ENCODE results near the gene TMEM11.
A peak's percentile ranks its signal among the peaks of the same experiment; 100 is the strongest.

Gene TMEM11

GRCh38 chr17:21242026-21242697 is 28.2 kb upstream of the TMEM11 start:
- H3K4me3 ChIP-seq (ENCODE audit: low read depth, low read length): no peak overlapping the region
- TF ChIP-seq, protein P1, sequence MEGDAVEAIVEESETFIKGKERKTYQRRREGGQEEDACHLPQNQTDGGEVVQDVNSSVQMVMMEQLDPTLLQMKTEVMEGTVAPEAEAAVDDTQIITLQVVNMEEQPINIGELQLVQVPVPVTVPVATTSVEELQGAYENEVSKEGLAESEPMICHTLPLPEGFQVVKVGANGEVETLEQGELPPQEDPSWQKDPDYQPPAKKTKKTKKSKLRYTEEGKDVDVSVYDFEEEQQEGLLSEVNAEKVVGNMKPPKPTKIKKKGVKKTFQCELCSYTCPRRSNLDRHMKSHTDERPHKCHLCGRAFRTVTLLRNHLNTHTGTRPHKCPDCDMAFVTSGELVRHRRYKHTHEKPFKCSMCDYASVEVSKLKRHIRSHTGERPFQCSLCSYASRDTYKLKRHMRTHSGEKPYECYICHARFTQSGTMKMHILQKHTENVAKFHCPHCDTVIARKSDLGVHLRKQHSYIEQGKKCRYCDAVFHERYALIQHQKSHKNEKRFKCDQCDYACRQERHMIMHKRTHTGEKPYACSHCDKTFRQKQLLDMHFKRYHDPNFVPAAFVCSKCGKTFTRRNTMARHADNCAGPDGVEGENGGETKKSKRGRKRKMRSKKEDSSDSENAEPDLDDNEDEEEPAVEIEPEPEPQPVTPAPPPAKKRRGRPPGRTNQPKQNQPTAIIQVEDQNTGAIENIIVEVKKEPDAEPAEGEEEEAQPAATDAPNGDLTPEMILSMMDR (IDR thresholded peaks at IDR 0.05; ENCODE audit: control insufficient read depth, extremely low read depth, insufficient read depth): no peak
- DNase-seq (ENCODE audit: low read depth): no peak

- no peak for DNase-seq (ENCODE audit: low read depth)
- H3K4me3 ChIP-seq (ENCODE audit: low read depth, low read length): no peak overlapping the region
- TF ChIP-seq, protein P1 (IDR thresholded peaks at IDR 0.05; ENCODE audit: control insufficient read depth, extremely low read depth, insufficient read depth): no peak
Measured at GRCh38 chr17:21241564-21241963, 27.6 kb upstream of the TMEM11 start.

DNA sequence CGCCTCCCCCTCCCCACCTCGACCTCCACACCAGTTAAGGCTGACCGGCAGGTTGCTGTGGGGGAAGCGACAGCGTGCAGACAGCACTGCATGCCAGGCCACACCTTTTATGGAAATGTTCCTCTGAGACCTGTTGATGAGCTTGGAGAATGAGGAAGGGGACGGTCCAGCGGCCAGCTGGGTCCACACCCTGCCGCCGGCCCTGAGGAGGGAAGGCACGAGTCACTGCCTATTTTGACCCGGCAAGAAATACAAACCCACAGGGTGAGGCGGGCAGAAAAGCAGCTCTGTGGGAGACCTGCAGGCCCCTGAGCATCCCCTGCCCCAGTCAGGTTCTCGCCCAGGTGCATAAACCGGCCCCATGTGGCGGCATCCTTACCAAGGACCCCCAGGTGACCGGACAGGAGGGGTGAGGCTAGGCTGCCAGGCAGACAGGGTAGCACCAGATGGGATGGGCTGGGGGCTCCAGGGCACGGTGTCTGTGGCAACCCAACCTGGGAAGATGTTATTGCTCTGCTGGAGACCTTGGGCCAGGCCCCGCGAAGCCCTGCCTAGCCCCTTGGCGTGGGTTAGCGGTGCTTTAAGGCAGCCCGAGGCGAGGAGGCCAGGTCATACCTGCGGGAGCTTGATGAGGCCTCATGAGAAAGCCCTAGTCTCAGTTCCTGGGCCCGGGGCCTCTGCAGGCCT is 26.6 kb upstream of the TMEM11 start:
- no peak overlapping the region for H3K4me3 ChIP-seq (ENCODE audit: low read depth, low read length)
- TF ChIP-seq, protein P1 (IDR thresholded peaks at IDR 0.05; ENCODE audit: control insufficient read depth, extremely low read depth, insufficient read depth): no peak
- no peak for DNase-seq (ENCODE audit: low read depth)

DNA sequence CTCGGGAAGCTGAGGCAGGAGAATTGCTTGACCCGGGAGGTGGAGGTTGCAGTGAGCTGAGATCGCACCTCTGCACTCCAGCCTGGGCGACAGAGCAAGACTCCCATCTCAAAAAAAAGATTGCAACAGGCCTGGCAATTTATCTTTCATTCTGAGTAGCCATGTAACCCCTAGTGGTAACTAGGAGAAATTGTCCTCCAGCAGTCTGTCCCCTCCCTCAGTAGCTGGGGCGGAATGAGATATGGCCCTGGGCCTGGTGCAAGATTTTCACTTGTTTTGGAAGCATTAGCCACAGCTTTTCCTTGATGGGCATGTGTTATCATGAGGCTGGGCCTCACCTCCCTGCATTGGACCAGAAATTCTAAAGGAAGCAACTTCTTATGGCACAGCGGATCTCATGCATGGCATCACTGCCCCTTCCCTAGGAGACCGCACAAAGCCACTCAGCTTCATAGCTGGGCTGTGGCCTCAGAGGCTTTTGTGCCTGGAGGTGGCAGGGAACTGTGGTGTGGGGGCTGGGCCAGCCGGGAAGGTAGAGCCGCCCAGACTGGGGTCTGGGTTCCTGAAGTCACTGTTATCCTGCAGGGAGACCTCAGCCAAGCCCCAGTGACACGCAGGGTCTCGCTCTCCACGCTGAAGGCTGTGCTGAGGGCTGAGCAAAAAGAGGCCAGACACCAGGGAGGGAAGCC is 25.9 kb upstream of the TMEM11 start:
- no peak overlapping the region for H3K4me3 ChIP-seq (ENCODE audit: low read depth, low read length)
- TF ChIP-seq, protein P1 (IDR thresholded peaks at IDR 0.05; ENCODE audit: control insufficient read depth, extremely low read depth, insufficient read depth): peak; percentile 45
- no peak for DNase-seq (ENCODE audit: low read depth)

DNA sequence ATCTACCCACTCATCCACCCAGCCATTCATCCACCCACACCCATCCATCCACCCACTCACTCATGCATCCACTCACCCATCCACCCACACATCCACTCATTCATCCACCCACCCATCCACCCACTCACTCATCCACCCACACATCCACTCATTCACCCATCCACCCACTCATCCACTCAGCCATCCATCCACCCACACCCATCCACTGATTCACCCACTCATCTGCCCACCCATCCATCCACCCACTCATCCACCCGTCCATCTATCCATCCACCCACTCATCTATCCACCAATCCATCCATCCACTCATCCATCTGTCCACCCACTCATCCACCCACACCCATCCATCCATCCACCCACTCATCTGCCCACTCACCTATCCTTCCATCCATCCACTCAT is 22.0 kb upstream of the TMEM11 start:
- no peak overlapping the region for H3K4me3 ChIP-seq (ENCODE audit: low read depth, low read length)
- TF ChIP-seq, protein P1 (IDR thresholded peaks at IDR 0.05; ENCODE audit: control insufficient read depth, extremely low read depth, insufficient read depth): no peak
- DNase-seq (ENCODE audit: low read depth): no peak

- TF ChIP-seq, protein P1 (IDR thresholded peaks at IDR 0.05; ENCODE audit: control insufficient read depth, extremely low read depth, insufficient read depth): no peak
- no peak overlapping the region for H3K4me3 ChIP-seq (ENCODE audit: low read depth, low read length)
- no peak for DNase-seq (ENCODE audit: low read depth)
Measured at GRCh38 chr17:21233581-21234347, 19.8 kb upstream of the TMEM11 start.

All from LNCaP clone FGC (cell line).